Neural progenitor cell (in vitro differentiated cells): ENCODE measurements around the gene CEBPE. TPM values are rescaled to one million over a fixed set of nuclear protein-coding genes. Genes with fewer than 3 reads are reported as not detected.

Experiments used
- DNase-seq: peaks from one replicate; pipeline ENCODE4 v3.0.0-alpha.2; 2016; ENCODE audit warnings: low spot score
- H2AFZ ChIP-seq: fragments of 200-600 bp; sonication (generic); replicated peaks from 2 replicates; pipeline ENCODE4 v1.6.1; 2016; ENCODE audit warnings: antibody characterized with exemption
- H3F3A ChIP-seq: fragments of 200-600 bp; sonication (generic); 2 replicates; pipeline ENCODE4 v1.6.1; 2016; ENCODE audit warnings: antibody characterized with exemption, low read depth
- H3K27ac ChIP-seq: fragments of 200-600 bp; sonication (generic); 2 replicates; pipeline ENCODE4 v1.5.1; 2016; ENCODE audit warnings: mild to moderate bottlenecking
- H3K27me3 ChIP-seq: fragments of 200-600 bp; sonication (generic); 2 replicates; pipeline ENCODE4 v1.6.1; 2016; ENCODE audit warnings: mild to moderate bottlenecking, moderate library complexity
- H3K36me3 ChIP-seq: fragments of 200-600 bp; sonication (generic); 2 replicates; pipeline ENCODE4 v1.5.1; 2016
- H3K4me1 ChIP-seq: fragments of 200-600 bp; sonication (generic); 2 replicates; pipeline ENCODE4 v1.6.1; 2016; ENCODE audit warnings: mixed run types
- H3K4me2 ChIP-seq: fragments of 200-600 bp; sonication (generic); 2 replicates; pipeline ENCODE4 v1.6.1; 2016
- H3K4me3 ChIP-seq: fragments of 200-600 bp; sonication (generic); 2 replicates; pipeline ENCODE4 v1.5.1; 2016
- H3K79me2 ChIP-seq: fragments of 200-600 bp; sonication (generic); 2 replicates; pipeline ENCODE4 v1.6.1; 2016; ENCODE audit warnings: low read depth
- H3K9ac ChIP-seq: fragments of 200-600 bp; sonication (generic); 2 replicates; pipeline ENCODE4 v1.6.1; 2016
- H3K9me3 ChIP-seq: fragments of 200-600 bp; sonication (generic); 2 replicates; pipeline ENCODE4 v1.5.1; 2016; ENCODE audit warnings: low read depth
- H4K20me1 ChIP-seq: fragments of 200-600 bp; sonication (generic); 2 replicates; pipeline ENCODE4 v1.6.1; 2016; ENCODE audit warnings: low read depth
- H3K27ac Mint-ChIP-seq: 3 replicates; pipeline ENCODE4 v1.8.0; 2021; ENCODE audit warnings: mixed read lengths
- H3K27me3 Mint-ChIP-seq: 2 replicates; pipeline ENCODE4 v1.8.0; 2022; ENCODE audit warnings: low read depth, mild to moderate bottlenecking, inconsistent platforms, moderate library complexity, mixed read lengths; ENCODE audit not compliant: insufficient read depth
- H3K36me3 Mint-ChIP-seq: 3 replicates; pipeline ENCODE4 v1.8.0; 2021; ENCODE audit warnings: mixed read lengths
- H3K4me1 Mint-ChIP-seq: 3 replicates; pipeline ENCODE4 v1.8.0; 2021; ENCODE audit warnings: mixed read lengths
- H3K4me3 Mint-ChIP-seq: 3 replicates; pipeline ENCODE4 v1.8.0; 2021; ENCODE audit warnings: mild to moderate bottlenecking, moderate library complexity, mixed read lengths
- H3K9me3 Mint-ChIP-seq: 3 replicates; pipeline ENCODE4 v1.8.0; 2020; ENCODE audit warnings: mixed read lengths
- EZH2 ChIP-seq: fragments of 200-600 bp; sonication (generic); IDR thresholded peaks from 2 replicates; pipeline ENCODE4 v1.6.1; 2017; ENCODE audit warnings: antibody characterized with exemption, mild to moderate bottlenecking, moderate library complexity
- EZH2phosphoT487 ChIP-seq: fragments of 200-600 bp; sonication (generic); IDR thresholded peaks from 2 replicates; pipeline ENCODE4 v1.6.1; 2017; ENCODE audit warnings: antibody characterized with exemption
- total RNA-seq: library from RNA; depleted of rRNA; stranded (reverse); fragments of >200 nt; gene quantifications from 2 replicates; pipeline ENCODE4 v1.2.3, GENCODE V29; 2015; ENCODE audit warnings: low replicate concordance
- TF ChIP-seq, protein P1 (sequence below): fragments of 200-600 bp; sonication (generic); IDR thresholded peaks from 2 replicates; pipeline ENCODE4 v1.5.1; 2017; ENCODE audit warnings: antibody characterized with exemption, mild to moderate bottlenecking

Gene CEBPE
- total RNA-seq, 1 donor from 2014 or later: not detected

DNA sequence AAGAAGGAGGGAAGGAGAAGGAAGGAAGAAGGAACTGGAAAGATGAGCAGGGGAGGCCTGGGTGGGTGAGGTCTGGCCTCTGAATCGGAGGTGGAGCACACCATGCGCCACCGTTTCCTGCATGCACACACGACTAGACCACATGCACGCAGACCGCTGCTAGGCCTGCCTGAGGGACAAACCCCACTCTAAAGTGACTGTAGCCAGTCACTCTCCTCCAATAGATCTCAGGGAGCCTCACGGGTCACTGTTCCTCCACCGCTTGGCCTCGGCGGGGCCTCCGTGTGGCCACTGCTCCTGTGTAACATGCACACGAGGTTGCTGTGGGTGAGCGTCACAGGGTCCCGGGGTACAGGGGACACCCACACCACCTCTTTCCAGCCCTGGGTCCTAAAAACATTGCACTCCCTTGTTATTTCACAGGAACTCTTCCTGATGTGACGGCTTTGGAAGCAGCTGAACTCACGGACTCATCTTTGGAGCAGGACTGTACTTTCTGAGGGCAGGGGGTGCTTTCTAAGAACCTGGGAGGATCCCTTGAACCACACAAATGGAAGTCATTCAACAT lies 17.6 kb upstream of the CEBPE start:
- H3K4me3 Mint-ChIP-seq: no peak overlapping the region
- Histone ChIP-seq H3K4me2 (no peak overlapping the region), H3K9ac (no peak overlapping the region), H3K79me2 (no peaks in the 10 kb centered on the region), H3F3A (no peaks in the 10 kb centered on the region), H3K27ac (no peak overlapping the region), H3K27me3 (no peaks in the 10 kb centered on the region), H3K36me3 (no peaks in the 10 kb centered on the region), H3K4me3 (no peak overlapping the region), H3K4me1 (no peaks in the 10 kb centered on the region), H4K20me1 (peaks cover 4% of the 10 kb centered on the region), H2AFZ (no peak overlapping the region), H3K9me3 (no peaks in the 10 kb centered on the region)
- peaks cover 6% of the 10 kb centered on the region for H3K4me1 Mint-ChIP-seq
- H3K27ac Mint-ChIP-seq: no peak overlapping the region
- H3K27me3 Mint-ChIP-seq: peaks cover 6% of the 10 kb centered on the region
- no peak for DNase-seq
- no peak for TF ChIP-seq EZH2
- TF ChIP-seq, protein P1, sequence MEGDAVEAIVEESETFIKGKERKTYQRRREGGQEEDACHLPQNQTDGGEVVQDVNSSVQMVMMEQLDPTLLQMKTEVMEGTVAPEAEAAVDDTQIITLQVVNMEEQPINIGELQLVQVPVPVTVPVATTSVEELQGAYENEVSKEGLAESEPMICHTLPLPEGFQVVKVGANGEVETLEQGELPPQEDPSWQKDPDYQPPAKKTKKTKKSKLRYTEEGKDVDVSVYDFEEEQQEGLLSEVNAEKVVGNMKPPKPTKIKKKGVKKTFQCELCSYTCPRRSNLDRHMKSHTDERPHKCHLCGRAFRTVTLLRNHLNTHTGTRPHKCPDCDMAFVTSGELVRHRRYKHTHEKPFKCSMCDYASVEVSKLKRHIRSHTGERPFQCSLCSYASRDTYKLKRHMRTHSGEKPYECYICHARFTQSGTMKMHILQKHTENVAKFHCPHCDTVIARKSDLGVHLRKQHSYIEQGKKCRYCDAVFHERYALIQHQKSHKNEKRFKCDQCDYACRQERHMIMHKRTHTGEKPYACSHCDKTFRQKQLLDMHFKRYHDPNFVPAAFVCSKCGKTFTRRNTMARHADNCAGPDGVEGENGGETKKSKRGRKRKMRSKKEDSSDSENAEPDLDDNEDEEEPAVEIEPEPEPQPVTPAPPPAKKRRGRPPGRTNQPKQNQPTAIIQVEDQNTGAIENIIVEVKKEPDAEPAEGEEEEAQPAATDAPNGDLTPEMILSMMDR: no peak
- no peak for TF ChIP-seq EZH2phosphoT487
- H3K9me3 Mint-ChIP-seq: no peaks in the 10 kb centered on the region
- H3K36me3 Mint-ChIP-seq: peaks cover 26% of the 10 kb centered on the region

DNA sequence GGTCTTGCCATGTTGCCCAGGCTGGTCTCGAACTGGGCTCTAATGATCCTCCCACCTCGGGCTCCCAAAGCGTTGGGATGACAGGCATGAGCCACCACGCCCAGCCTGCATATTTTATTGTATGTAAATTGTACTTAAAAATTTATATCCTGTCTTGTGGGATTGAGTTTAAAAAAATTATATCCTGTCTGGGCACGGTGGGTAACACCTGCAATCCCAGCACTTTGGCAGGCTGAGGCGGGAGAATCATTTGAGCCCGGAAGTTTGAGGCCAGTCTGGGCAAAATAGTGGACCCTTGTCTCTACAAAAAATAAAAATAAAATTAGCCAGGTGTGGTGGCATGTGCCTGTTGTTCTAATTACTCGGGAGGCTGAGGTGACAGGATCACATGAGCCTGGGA lies 13.9 kb upstream of the CEBPE start:
- no peaks in the 10 kb centered on the region for H4K20me1 ChIP-seq

DNA sequence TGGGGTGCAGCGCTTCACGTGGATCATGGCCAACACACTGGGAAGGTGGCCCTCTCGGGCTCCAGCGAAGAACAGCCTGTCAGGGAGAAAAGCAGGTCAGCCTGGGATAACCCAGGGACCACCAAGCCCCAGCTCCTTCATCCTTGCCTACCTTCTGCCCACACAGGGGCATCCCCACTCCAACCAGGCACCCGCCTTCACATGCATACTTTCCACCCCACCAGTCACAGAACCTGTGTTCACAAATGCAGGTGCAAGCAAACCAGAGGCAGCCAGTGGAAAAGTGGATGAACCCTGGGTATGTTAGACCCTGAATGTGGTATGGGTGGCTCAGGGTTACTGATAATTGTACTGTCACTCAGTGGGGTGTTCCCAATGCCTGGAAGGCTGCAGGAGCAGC lies 12.4 kb upstream of the CEBPE start:
- Mint-ChIP-seq H3K27me3 (no peaks in the 10 kb centered on the region), H3K9me3 (no peaks in the 10 kb centered on the region), H3K27ac (no peak overlapping the region), H3K4me1 (no peaks in the 10 kb centered on the region), H3K4me3 (no peak overlapping the region), H3K36me3 (peaks cover 20% of the 10 kb centered on the region)
- no peak overlapping the region for H3K27ac ChIP-seq
- H3K9ac ChIP-seq: no peak overlapping the region
- H4K20me1 ChIP-seq: no peaks in the 10 kb centered on the region
- no peak overlapping the region for H3K4me2 ChIP-seq
- H3K9me3 ChIP-seq: no peaks in the 10 kb centered on the region
- H3K27me3 ChIP-seq: no peaks in the 10 kb centered on the region
- H3K4me1 ChIP-seq: no peaks in the 10 kb centered on the region
- H3K36me3 ChIP-seq: no peaks in the 10 kb centered on the region
- H2AFZ ChIP-seq: no peak overlapping the region
- H3K4me3 ChIP-seq: no peak overlapping the region
- H3F3A ChIP-seq: no peaks in the 10 kb centered on the region
- no peak for DNase-seq
- H3K79me2 ChIP-seq: no peaks in the 10 kb centered on the region
- TF ChIP-seq EZH2phosphoT487: no peak
- TF ChIP-seq EZH2: no peak
- TF ChIP-seq, protein P1: no peak

More for the DNA sequence above, 13.9 kb upstream of the CEBPE start:
- Mint-ChIP-seq H3K27ac (no peak overlapping the region), H3K9me3 (no peaks in the 10 kb centered on the region), H3K36me3 (peaks cover 21% of the 10 kb centered on the region), H3K4me3 (no peak overlapping the region), H3K27me3 (no peaks in the 10 kb centered on the region), H3K4me1 (no peaks in the 10 kb centered on the region)
- H3K27me3 ChIP-seq: no peaks in the 10 kb centered on the region
- H3K4me2 ChIP-seq: no peak overlapping the region
- no peak overlapping the region for H3K27ac ChIP-seq
- no peak overlapping the region for H3K9ac ChIP-seq
- no peaks in the 10 kb centered on the region for H3K79me2 ChIP-seq
- no peak overlapping the region for H2AFZ ChIP-seq
- H3K9me3 ChIP-seq: no peaks in the 10 kb centered on the region
- no peak overlapping the region for H3K4me3 ChIP-seq
- no peaks in the 10 kb centered on the region for H3K36me3 ChIP-seq
- no peak for DNase-seq
- TF ChIP-seq, protein P1: no peak
- TF ChIP-seq EZH2: no peak
- no peak for TF ChIP-seq EZH2phosphoT487
- H3K4me1 ChIP-seq: no peaks in the 10 kb centered on the region
- H3F3A ChIP-seq: no peaks in the 10 kb centered on the region
